Lower leg skin (tissue), 4 donors: Measurements from ENCODE around the gene OSBP2. TPM values are rescaled to one million over a fixed set of nuclear protein-coding genes. Genes with fewer than 3 reads are reported as not detected.

Experiments used
- DNase-seq, 2 donors: peaks; one replicate each; pipeline ENCODE4 v3.0.0-alpha.2; 2019; ENCODE audit warnings: low spot score in 2 of 2
- H3K4me3 ChIP-seq: fragments of 200-600 bp; sonication (generic); 2 replicates; pipeline ENCODE4 v1.5.1; 2017; ENCODE audit warnings: mild to moderate bottlenecking, low read depth; ENCODE audit not compliant: poor library complexity, severe bottlenecking
- CTCF ChIP-seq, 3 donors: fragments of 450-650 bp; IDR thresholded peaks; one replicate each; pipeline ENCODE4 v1.5.1; 2016; ENCODE audit warnings: antibody characterized with exemption in 3 of 3, mild to moderate bottlenecking in 3 of 3, moderate library complexity in 2 of 3
- POLR2A ChIP-seq, 2 donors: fragments of 450-650 bp; IDR thresholded peaks; one replicate each; pipeline ENCODE4 v1.6.1; 2016 to 2017; ENCODE audit warnings: antibody characterized with exemption in 2 of 2, mild to moderate bottlenecking in 1 of 2, moderate library complexity in 1 of 2
- WGBS, 2 donors: methylation state at CpG; one replicate each; pipeline ENCODE4 v1.1.5; 2018; 5-methylcytosine and 5-hydroxymethylcytosine counted together
- intact Hi-C: fragments of 100-400 bp; cut with DNase I; formaldehyde crosslinking; loops from one replicate; pipeline ENCODE4 v1.15.0; 2023; ENCODE audit warnings: low total_unique reads
- total RNA-seq, 4 donors: library from RNA; depleted of rRNA; stranded (reverse); fragments of >200 nt; gene quantifications; one replicate each; pipeline ENCODE4 v1.1.0, GENCODE V29; 2016

OSBP2 gene
- total RNA-seq, 4 donors from 2014 or later: 7.2 to 13.3 (median 10.0) TPM

- no peak overlapping the region for H3K4me3 ChIP-seq
- no peak for TF ChIP-seq CTCF (IDR thresholded peaks at IDR 0.05)
- TF ChIP-seq POLR2A (IDR thresholded peaks at IDR 0.05): no peak
- intact Hi-C loops: no loop called here
- no peak for DNase-seq
- 70 to 77% methylated on average over 3 of the region's 3 CpGs for WGBS, 2 donors
Observed at GRCh38 chr22:30806391-30806861, 111.8 kb downstream of the OSBP2 start.

GRCh38 chr22:30809086-30809485 is 114.4 kb downstream of the OSBP2 start:
- no peak overlapping the region for H3K4me3 ChIP-seq
- no peak for TF ChIP-seq POLR2A (IDR thresholded peaks at IDR 0.05)
- TF ChIP-seq CTCF (IDR thresholded peaks at IDR 0.05): no peak
- 81 to 92% methylated on average over 4 of the region's 4 CpGs for WGBS, 2 donors
- no peak for DNase-seq
- intact Hi-C loops: no loop called here

GRCh38 chr22:30810105-30810504 is 115.4 kb downstream of the OSBP2 start:
- no peak for TF ChIP-seq POLR2A (IDR thresholded peaks at IDR 0.05)
- 87 to 89% methylated on average over 3 to 4 of the region's 4 CpGs for WGBS, 2 donors
- no peak overlapping the region for H3K4me3 ChIP-seq
- no peak for DNase-seq
- intact Hi-C loops: no loop called here

GRCh38 chr22:30813936-30814335 is 119.3 kb downstream of the OSBP2 start:
- TF ChIP-seq CTCF (IDR thresholded peaks at IDR 0.05) (no peak), POLR2A (IDR thresholded peaks at IDR 0.05) (no peak)
- intact Hi-C loops: no loop called here
- 89 to 92% methylated on average over 7 of the region's 7 CpGs for WGBS, 2 donors
- H3K4me3 ChIP-seq: no peak overlapping the region
- DNase-seq: no peak

- TF ChIP-seq POLR2A (IDR thresholded peaks at IDR 0.05): no peak
- no peak for TF ChIP-seq CTCF (IDR thresholded peaks at IDR 0.05)
- intact Hi-C loops: loop anchor here (5.0 kb wide), 1 partner anchor 89 kb away; no protein-coding TSS in a partner anchor
- H3K4me3 ChIP-seq: no peak overlapping the region
- DNase-seq: no peak
- WGBS, 2 donors: 79 to 81% methylated on average over 8 of the region's 8 CpGs
Observed at GRCh38 chr22:30816413-30816812, 121.7 kb downstream of the OSBP2 start.

GRCh38 chr22:30821381-30821780 is 126.7 kb downstream of the OSBP2 start:
- DNase-seq: peak in 1 of 2 donors; percentile 58
- no peak for TF ChIP-seq POLR2A (IDR thresholded peaks at IDR 0.05)
- no peak for TF ChIP-seq CTCF (IDR thresholded peaks at IDR 0.05)
- intact Hi-C loops: no loop called here
- H3K4me3 ChIP-seq: no peak overlapping the region
- 88 to 89% methylated on average over 12 of the region's 12 CpGs for WGBS, 2 donors
